ENCODE results near the gene WNK4. TPM values are rescaled to one million over a fixed set of nuclear protein-coding genes. Genes with fewer than 3 reads are reported as not detected.

The WNK4 gene
- polyA plus RNA-seq, 1 experiment: 2.9 TPM

DNA sequence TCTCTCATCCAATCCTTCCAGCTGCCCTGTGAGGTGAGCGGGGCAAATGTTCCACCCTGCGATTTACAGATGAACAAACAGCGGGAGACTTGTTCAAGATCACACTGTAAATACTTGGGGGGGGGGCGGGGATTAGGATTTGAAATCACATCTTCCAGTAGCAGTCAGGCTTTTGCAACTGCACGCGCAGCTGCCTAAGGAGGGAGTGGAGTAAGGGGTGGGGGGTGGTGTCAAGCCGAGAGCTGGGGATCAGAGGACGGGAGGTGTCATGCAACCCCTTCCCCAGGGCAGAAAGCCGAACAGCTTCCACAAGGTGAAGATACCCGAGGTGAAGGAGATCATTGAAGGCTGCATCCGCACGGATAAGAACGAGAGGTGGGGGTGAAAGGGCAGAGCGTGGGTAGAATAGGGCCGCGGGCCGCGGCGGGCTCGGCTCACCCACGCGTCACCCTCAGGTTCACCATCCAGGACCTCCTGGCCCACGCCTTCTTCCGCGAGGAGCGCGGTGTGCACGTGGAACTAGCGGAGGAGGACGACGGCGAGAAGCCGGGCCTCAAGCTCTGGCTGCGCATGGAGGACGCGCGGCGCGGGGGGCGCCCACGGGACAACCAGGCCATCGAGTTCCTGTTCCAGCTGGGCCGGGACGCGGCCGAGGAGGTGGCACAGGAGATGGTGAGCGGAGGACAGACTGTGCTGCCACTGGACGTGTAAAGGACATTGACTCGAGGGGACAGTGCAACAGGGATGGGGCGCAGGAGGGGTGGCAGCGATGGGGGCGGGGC, 4.6 kb downstream of the WNK4 start:
- POLR2A ChIA-PET: no interaction called here
- TF ChIP-seq, protein P1, sequence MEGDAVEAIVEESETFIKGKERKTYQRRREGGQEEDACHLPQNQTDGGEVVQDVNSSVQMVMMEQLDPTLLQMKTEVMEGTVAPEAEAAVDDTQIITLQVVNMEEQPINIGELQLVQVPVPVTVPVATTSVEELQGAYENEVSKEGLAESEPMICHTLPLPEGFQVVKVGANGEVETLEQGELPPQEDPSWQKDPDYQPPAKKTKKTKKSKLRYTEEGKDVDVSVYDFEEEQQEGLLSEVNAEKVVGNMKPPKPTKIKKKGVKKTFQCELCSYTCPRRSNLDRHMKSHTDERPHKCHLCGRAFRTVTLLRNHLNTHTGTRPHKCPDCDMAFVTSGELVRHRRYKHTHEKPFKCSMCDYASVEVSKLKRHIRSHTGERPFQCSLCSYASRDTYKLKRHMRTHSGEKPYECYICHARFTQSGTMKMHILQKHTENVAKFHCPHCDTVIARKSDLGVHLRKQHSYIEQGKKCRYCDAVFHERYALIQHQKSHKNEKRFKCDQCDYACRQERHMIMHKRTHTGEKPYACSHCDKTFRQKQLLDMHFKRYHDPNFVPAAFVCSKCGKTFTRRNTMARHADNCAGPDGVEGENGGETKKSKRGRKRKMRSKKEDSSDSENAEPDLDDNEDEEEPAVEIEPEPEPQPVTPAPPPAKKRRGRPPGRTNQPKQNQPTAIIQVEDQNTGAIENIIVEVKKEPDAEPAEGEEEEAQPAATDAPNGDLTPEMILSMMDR (IDR thresholded peaks at IDR 0.05; ENCODE audit: insufficient read depth, low read depth, low read length): no peak
- no peak overlapping the region for H3K4me3 ChIP-seq (ENCODE audit: low read depth, low read length)
- DNase-seq (ENCODE audit: low read depth): no peak
- H3K27me3 ChIP-seq (ENCODE audit: control insufficient read depth, insufficient read depth, low read length): no peaks in the 10 kb centered on the region
- CTCF ChIA-PET: interaction anchor here (0.8 kb wide), 1 partner anchor 8 kb away, joined by 3 read pairs; no protein-coding TSS in a partner anchor
- H3K36me3 ChIP-seq (ENCODE audit: control insufficient read depth, insufficient read depth, low read length): peaks cover 4% of the 10 kb centered on the region; the same call in 1 of the 2 replicates

GRCh38 chr17:42787266-42787665, 6.9 kb downstream of the WNK4 start:
- TF ChIP-seq, protein P1 (IDR thresholded peaks at IDR 0.05; ENCODE audit: insufficient read depth, low read depth, low read length): no peak
- CTCF ChIA-PET: interaction anchor here (1.0 kb wide), 1 partner anchor 35 kb away, joined by 3 read pairs; no protein-coding TSS in a partner anchor
- POLR2A ChIA-PET: no interaction called here
- no peak for DNase-seq (ENCODE audit: low read depth)
- no peak overlapping the region for H3K4me3 ChIP-seq (ENCODE audit: low read depth, low read length)
- H3K27me3 ChIP-seq (ENCODE audit: control insufficient read depth, insufficient read depth, low read length): no peaks in the 10 kb centered on the region
- H3K36me3 ChIP-seq (ENCODE audit: control insufficient read depth, insufficient read depth, low read length): peaks cover 4% of the 10 kb centered on the region

DNA sequence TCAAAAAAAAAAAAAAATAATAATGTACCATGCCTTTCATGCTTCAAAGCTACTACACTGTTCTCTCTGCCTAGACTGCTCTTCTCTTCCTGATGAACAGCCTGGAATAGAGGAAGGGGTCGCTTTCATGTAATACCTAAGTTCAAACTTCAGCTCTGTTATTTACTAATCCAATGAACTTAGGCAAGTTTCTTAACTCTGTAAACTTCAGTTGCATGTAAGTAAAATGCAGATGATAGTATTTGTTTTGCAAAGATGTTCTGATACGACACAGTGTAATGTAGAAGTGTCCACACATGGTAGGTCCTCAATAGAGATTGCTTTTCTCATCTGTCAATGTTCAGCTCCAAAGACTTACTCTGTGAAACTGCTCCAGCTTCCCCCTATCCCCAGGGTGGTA, 11.5 kb downstream of the WNK4 start:
- H3K36me3 ChIP-seq (ENCODE audit: control insufficient read depth, insufficient read depth, low read length): peaks cover 6% of the 10 kb centered on the region
- ChIA-PET POLR2A (no interaction called here), CTCF (interaction anchor here (1.4 kb wide), 1 partner anchor 32 kb away, joined by 5 read pairs; the partner anchor contains the start of gene BECN1)
- DNase-seq (ENCODE audit: low read depth): no peak
- no peaks in the 10 kb centered on the region for H3K27me3 ChIP-seq (ENCODE audit: control insufficient read depth, insufficient read depth, low read length)
- TF ChIP-seq, protein P1 (IDR thresholded peaks at IDR 0.05; ENCODE audit: insufficient read depth, low read depth, low read length): no peak
- no peak overlapping the region for H3K4me3 ChIP-seq (ENCODE audit: low read depth, low read length)

DNA sequence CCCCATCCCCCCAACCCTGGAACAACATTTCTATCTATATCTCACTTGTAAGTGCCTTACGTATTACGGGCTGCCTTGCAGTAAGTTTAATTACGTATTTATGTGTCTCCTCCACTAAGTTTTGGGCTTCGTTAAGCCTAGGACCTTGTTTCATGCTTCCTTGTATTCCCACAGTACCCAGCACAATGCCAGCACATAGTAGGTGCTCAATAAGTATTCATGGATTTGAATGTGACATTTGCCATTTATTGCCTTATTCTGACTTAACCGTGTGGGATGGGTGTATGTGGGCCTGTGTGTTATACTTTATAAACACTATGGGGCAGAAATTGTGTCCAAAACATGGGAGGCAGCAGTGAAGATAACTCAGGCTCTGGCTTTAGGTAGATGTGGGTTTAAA, 12.1 kb downstream of the WNK4 start:
- TF ChIP-seq, protein P1 (IDR thresholded peaks at IDR 0.05; ENCODE audit: insufficient read depth, low read depth, low read length): no peak
- no peak overlapping the region for H3K4me3 ChIP-seq (ENCODE audit: low read depth, low read length)
- no peaks in the 10 kb centered on the region for H3K27me3 ChIP-seq (ENCODE audit: control insufficient read depth, insufficient read depth, low read length)
- peaks cover 6% of the 10 kb centered on the region for H3K36me3 ChIP-seq (ENCODE audit: control insufficient read depth, insufficient read depth, low read length)
- DNase-seq (ENCODE audit: low read depth): no peak
- ChIA-PET CTCF (interaction anchor here (1.2 to 1.4 kb wide), 2 partner anchors 8 to 31 kb away, joined by 3 to 5 read pairs; partner anchors contain the start of gene BECN1), POLR2A (no interaction called here)

DNA sequence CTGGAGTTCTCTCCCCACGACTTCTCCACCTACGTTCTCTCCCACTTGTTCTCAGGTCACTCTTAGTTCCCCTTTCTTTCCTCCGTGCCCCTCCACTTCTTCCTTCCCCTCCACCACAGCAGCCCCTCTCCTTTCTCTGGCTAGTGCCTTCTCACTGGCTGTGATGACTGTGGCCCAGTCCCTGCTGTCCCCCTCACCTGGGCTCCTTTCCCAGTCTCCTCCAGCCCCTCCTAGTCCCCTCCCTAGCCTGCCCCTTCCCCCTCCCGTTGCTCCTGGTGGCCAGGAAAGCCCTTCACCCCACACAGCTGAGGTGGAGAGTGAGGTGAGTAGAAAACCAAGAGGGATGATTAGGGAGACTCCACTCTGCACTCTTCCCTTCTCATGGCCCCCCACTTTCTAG, 14.7 kb downstream of the WNK4 start:
- TF ChIP-seq, protein P1 (IDR thresholded peaks at IDR 0.05; ENCODE audit: insufficient read depth, low read depth, low read length): no peak
- no peak overlapping the region for H3K4me3 ChIP-seq (ENCODE audit: low read depth, low read length)

More for the DNA sequence above, 14.7 kb downstream of the WNK4 start:
- Histone ChIP-seq H3K36me3 (ENCODE audit: control insufficient read depth, insufficient read depth, low read length) (peaks cover 4% of the 10 kb centered on the region; the same call in 1 of the 2 replicates), H3K27me3 (ENCODE audit: control insufficient read depth, insufficient read depth, low read length) (no peaks in the 10 kb centered on the region)
- ChIA-PET CTCF (interaction anchor here (1.0 to 2.4 kb wide), 2 partner anchors 9 to 142 kb away, joined by 4 to 6 read pairs; no protein-coding TSS in a partner anchor), POLR2A (interaction anchor here (0.5 to 0.6 kb wide), 2 partner anchors 829 to 1031 kb away, joined by 4 to 21 read pairs; no protein-coding TSS in a partner anchor)
- no peak for DNase-seq (ENCODE audit: low read depth)

Measured in BJ (cell line).